ENCODE data around the gene ITGB5.

DNA sequence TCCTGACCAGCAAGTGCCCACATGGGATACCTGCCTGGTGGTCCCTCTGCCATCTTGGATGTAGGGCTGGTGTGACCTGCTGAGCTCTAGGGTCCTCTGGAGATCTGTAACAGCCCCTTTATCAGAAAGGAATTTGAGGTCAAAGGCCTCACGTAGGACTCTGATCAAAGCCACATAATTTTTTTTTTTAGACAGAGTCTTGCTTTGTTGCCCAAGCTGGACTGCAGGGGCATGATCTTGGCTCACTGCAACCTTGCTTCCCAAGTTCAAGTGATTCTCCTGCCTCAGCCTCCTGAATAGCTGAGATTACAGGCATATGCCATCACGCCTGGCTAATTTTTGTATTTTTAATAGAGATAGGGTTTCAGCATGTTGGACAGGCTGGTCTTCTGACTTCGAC lies 9.5 kb downstream of the ITGB5 start:
- TF ChIP-seq, protein P1, sequence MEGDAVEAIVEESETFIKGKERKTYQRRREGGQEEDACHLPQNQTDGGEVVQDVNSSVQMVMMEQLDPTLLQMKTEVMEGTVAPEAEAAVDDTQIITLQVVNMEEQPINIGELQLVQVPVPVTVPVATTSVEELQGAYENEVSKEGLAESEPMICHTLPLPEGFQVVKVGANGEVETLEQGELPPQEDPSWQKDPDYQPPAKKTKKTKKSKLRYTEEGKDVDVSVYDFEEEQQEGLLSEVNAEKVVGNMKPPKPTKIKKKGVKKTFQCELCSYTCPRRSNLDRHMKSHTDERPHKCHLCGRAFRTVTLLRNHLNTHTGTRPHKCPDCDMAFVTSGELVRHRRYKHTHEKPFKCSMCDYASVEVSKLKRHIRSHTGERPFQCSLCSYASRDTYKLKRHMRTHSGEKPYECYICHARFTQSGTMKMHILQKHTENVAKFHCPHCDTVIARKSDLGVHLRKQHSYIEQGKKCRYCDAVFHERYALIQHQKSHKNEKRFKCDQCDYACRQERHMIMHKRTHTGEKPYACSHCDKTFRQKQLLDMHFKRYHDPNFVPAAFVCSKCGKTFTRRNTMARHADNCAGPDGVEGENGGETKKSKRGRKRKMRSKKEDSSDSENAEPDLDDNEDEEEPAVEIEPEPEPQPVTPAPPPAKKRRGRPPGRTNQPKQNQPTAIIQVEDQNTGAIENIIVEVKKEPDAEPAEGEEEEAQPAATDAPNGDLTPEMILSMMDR (conservative IDR thresholded peaks at IDR 0.05 in 1 of 2, IDR thresholded peaks at IDR 0.05 in 1 of 2; ENCODE audit: extremely low read depth in 1 of 2, insufficient read depth in 1 of 2, low read depth in 1 of 2, low read length in 2 of 2): no peak
- TF ChIP-seq EZH2 (IDR thresholded peaks at IDR 0.05; ENCODE audit: borderline replicate concordance, low read length): no peak
